Endothelial cell of umbilical vein (primary cell): ENCODE data around the gene NGF. TPM values are rescaled to one million over a fixed set of nuclear protein-coding genes. Genes with fewer than 3 reads are reported as not detected.

ENCODE experiments used
- BruUV-seq: library from RNA; stranded (reverse); fragments of 400-500 nt; replicated peaks from 2 replicates; lab custom pipeline; 2021; lab: Mats Ljungman, UMichigan
- CTCF ChIA-PET: fragments of 300-600, 350-600 bp; sonication (Branson Sonifier 250); formaldehyde crosslinking; loops from one replicate; lab custom pipeline; 2021; ENCODE audit warnings: antibody characterized with exemption, inconsistent platforms; lab: Charles Lee
- POLR2A ChIA-PET: fragments of 300-600, 350-600 bp; sonication (Branson Sonifier 250); formaldehyde crosslinking; loops from one replicate; lab custom pipeline; 2021; ENCODE audit warnings: antibody characterized with exemption, inconsistent platforms; lab: Charles Lee
- DNase-seq: peaks from one replicate; pipeline ENCODE4 v3.0.0-alpha.2; 2011; ENCODE audit warnings: low read depth, low spot score
- FAIRE-seq: peaks from 2 replicates; lab custom pipeline; 2011; peaks lifted over from hg19 to GRCh38; lab: Jason Lieb, UNC
- H2AFZ ChIP-seq: 2 replicates; pipeline ENCODE4 v1.6.0; 2012; ENCODE audit warnings: low read depth, low read length, control low read depth, inconsistent platforms
- H3K27ac ChIP-seq: 2 replicates; pipeline ENCODE4 v1.5.1; 2011; ENCODE audit warnings: low read depth, mild to moderate bottlenecking, control low read depth, low read length, moderate library complexity; ENCODE audit not compliant: insufficient read depth
- H3K27me3 ChIP-seq, 2 experiments: 2 replicates each; pipeline versions ENCODE4 v1.6.0 to v1.6.1; 2011; ENCODE audit warnings: low read length in 2 of 2, mixed read lengths in 1 of 2; ENCODE audit not compliant: control insufficient read depth in 2 of 2, insufficient read depth in 2 of 2
- H3K36me3 ChIP-seq, 2 experiments: 2 replicates in 1 of 2; 3 replicates in 1 of 2; pipeline ENCODE4 v1.5.1; 2011; ENCODE audit warnings: low read length in 2 of 2, mild to moderate bottlenecking in 1 of 2, moderate library complexity in 1 of 2; ENCODE audit not compliant: control insufficient read depth in 2 of 2, insufficient read depth in 2 of 2; ENCODE audit errors: extremely low read depth in 1 of 2
- H3K4me1 ChIP-seq: 3 replicates; pipeline ENCODE4 v1.5.1; 2011; ENCODE audit warnings: mild to moderate bottlenecking, low read length; ENCODE audit not compliant: control insufficient read depth, insufficient read depth; ENCODE audit errors: extremely low read depth
- H3K4me2 ChIP-seq: 2 replicates; pipeline ENCODE4 v1.6.1; 2011; ENCODE audit warnings: low read length, control low read depth, mixed read lengths; ENCODE audit not compliant: insufficient read depth
- H3K4me3 ChIP-seq, 3 experiments: fragments of 200-600 bp in 1 of 3; sonication (generic), shearing (Covaris generic) in 1 of 3; replicated peaks in 1 of 3; 2 replicates each; pipeline ENCODE4 v1.5.1; 2011 to 2016; ENCODE audit warnings: control low read depth in 3 of 3, low read length in 3 of 3, mild to moderate bottlenecking in 2 of 3, inconsistent platforms in 1 of 3, low read depth in 1 of 3, moderate library complexity in 1 of 3; ENCODE audit not compliant: insufficient read depth in 1 of 3
- H3K79me2 ChIP-seq: 2 replicates; pipeline ENCODE4 v1.6.0; 2012; ENCODE audit warnings: low read length, inconsistent platforms; ENCODE audit not compliant: control insufficient read depth, insufficient read depth
- H3K9ac ChIP-seq: replicated peaks from 2 replicates; pipeline ENCODE3; 2011; ENCODE audit warnings: low read length, control low read depth; ENCODE audit not compliant: insufficient read depth; ENCODE audit errors: extremely low read depth
- H3K9me1 ChIP-seq: replicated peaks from 3 replicates; pipeline ENCODE4 v1.6.0; 2011; ENCODE audit warnings: mild to moderate bottlenecking, low read length; ENCODE audit not compliant: control insufficient read depth, insufficient read depth; ENCODE audit errors: extremely low read depth
- H3K9me3 ChIP-seq: replicated peaks from 2 replicates; pipeline ENCODE4 v1.5.1; 2012; ENCODE audit warnings: low read length, inconsistent platforms; ENCODE audit not compliant: control insufficient read depth, insufficient read depth
- H4K20me1 ChIP-seq: replicated peaks from 2 replicates; pipeline ENCODE3; 2011; ENCODE audit warnings: mild to moderate bottlenecking, low read length; ENCODE audit not compliant: control insufficient read depth, insufficient read depth; ENCODE audit errors: extremely low read depth
- EZH2 ChIP-seq: IDR thresholded peaks from 2 replicates; pipeline ENCODE4 v1.6.1; 2012; ENCODE audit warnings: borderline replicate concordance, low read depth, mild to moderate bottlenecking, moderate library complexity, low read length, inconsistent platforms; ENCODE audit not compliant: severe bottlenecking
- FOS ChIP-seq: IDR thresholded peaks from 2 replicates; pipeline ENCODE4 v1.6.1; 2011; ENCODE audit warnings: mild to moderate bottlenecking, low read length, moderate library complexity, borderline replicate concordance; ENCODE audit not compliant: insufficient read depth
- GATA2 ChIP-seq: IDR thresholded peaks from 2 replicates; pipeline ENCODE4 v1.7.0; 2011; ENCODE audit warnings: low read depth, mild to moderate bottlenecking, moderate library complexity, mixed read lengths, low read length; ENCODE audit not compliant: insufficient read length, insufficient read depth
- JUN ChIP-seq: IDR thresholded peaks from 2 replicates; pipeline ENCODE4 v1.6.1; 2011; ENCODE audit warnings: borderline replicate concordance, low read depth; ENCODE audit not compliant: insufficient read length, insufficient read depth
- MYC ChIP-seq: IDR thresholded peaks from one replicate; pipeline ENCODE4 v1.6.1; 2011; ENCODE audit warnings: mild to moderate bottlenecking, low read depth, low read length
- POLR2A ChIP-seq: IDR thresholded peaks from 2 replicates; pipeline ENCODE4 v1.6.1; 2012; ENCODE audit warnings: low read depth, mild to moderate bottlenecking, control low read depth, low read length
- POLR2AphosphoS5 ChIP-seq: IDR thresholded peaks from 2 replicates; pipeline ENCODE4 v1.6.1; 2012; ENCODE audit warnings: low read depth, mild to moderate bottlenecking, control low read depth, low read length, moderate library complexity; ENCODE audit not compliant: insufficient read depth
- dilution Hi-C: fragments of 300-500 bp; cut with MboI; formaldehyde crosslinking; loops from one replicate; pipeline ENCODE4 v1.15.0; 2019; ENCODE audit warnings: low sequenced_read_pairs; ENCODE audit not compliant: extremely low pct_ligation_motif_present
- intact Hi-C: fragments of 100-400 bp; cut with micrococcal nuclease; formaldehyde crosslinking; loops from one replicate; pipeline ENCODE4 v1.10.0; 2022
- polyA plus RNA-seq, 4 experiments: library from polyadenylated mRNA; depleted of rRNA in 3 of 4; stranded (reverse) in 3 of 4; unstranded in 1 of 4; fragments of >200 nt; gene quantifications; 2 replicates each; pipeline versions ENCODE4 v1.2.1 to v1.2.3, GENCODE V29; 2011 to 2012; ENCODE audit warnings: missing spikeins in 1 of 4
- total RNA-seq: library from RNA; stranded (reverse); gene quantifications from 2 replicates; pipeline ENCODE4 v1.2.3, GENCODE V29; 2021
- TF ChIP-seq, protein P1 (sequence below): IDR thresholded peaks from 2 replicates; pipeline ENCODE4 v1.6.1; 2011; ENCODE audit not compliant: insufficient read depth, insufficient read length
- TF ChIP-seq, protein P2 (sequence below), 2 donors: IDR thresholded peaks; 1 replicate in 1 of 2; 2 replicates in 1 of 2; pipeline ENCODE4 v1.5.1; 2011; ENCODE audit warnings: low read length in 2 of 2, mild to moderate bottlenecking in 2 of 2, moderate library complexity in 2 of 2, control low read depth in 1 of 2, inconsistent platforms in 1 of 2, low read depth in 1 of 2; ENCODE audit not compliant: insufficient read depth in 1 of 2; ENCODE audit errors: extremely low read depth in 1 of 2

The NGF gene
- total and polyA plus RNA-seq, 2 donors (not counting 3 experiments of a cell fraction or from before 2014, with no cell fraction given), result not detected

DNA sequence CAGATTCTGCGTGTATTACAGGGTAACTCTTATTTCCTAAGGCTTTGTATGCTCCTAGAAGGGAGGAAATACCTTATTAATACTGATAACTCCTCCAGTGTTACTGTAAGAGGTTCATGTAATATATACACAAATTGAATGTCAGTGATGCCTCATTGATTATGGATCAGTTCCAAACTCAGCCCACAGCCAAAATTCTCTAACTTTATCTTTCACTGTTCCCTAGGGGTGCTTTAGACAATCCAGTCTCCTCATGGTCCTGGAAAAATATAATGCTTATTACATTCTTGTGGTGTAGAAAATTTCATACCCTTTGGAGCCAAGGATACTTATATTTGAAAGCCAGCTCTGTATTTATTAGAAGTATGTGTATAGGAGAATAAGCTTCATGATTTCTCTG, 73.0 kb downstream of the NGF start:
- DNase-seq, result no peak
- H3K9ac ChIP-seq, result no peak overlapping the region
- no peak overlapping the region for H3K4me3 ChIP-seq
- H3K79me2 ChIP-seq, result no peaks in the 10 kb centered on the region
- H3K9me1 ChIP-seq, result no peaks in the 10 kb centered on the region
- H3K4me1 ChIP-seq, result no peaks in the 10 kb centered on the region
- TF ChIP-seq GATA2, result no peak
- TF ChIP-seq, protein P1, sequence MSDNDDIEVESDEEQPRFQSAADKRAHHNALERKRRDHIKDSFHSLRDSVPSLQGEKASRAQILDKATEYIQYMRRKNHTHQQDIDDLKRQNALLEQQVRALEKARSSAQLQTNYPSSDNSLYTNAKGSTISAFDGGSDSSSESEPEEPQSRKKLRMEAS, result no peak
- TF ChIP-seq, protein P2, sequence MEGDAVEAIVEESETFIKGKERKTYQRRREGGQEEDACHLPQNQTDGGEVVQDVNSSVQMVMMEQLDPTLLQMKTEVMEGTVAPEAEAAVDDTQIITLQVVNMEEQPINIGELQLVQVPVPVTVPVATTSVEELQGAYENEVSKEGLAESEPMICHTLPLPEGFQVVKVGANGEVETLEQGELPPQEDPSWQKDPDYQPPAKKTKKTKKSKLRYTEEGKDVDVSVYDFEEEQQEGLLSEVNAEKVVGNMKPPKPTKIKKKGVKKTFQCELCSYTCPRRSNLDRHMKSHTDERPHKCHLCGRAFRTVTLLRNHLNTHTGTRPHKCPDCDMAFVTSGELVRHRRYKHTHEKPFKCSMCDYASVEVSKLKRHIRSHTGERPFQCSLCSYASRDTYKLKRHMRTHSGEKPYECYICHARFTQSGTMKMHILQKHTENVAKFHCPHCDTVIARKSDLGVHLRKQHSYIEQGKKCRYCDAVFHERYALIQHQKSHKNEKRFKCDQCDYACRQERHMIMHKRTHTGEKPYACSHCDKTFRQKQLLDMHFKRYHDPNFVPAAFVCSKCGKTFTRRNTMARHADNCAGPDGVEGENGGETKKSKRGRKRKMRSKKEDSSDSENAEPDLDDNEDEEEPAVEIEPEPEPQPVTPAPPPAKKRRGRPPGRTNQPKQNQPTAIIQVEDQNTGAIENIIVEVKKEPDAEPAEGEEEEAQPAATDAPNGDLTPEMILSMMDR (IDR thresholded peaks at IDR 0.05; ENCODE audit: extremely low read depth in 1 of 2, insufficient read depth in 1 of 2, low read depth in 1 of 2, low read length in 2 of 2), result no peak
- no peak for TF ChIP-seq EZH2
- no peak for TF ChIP-seq JUN
- TF ChIP-seq MYC, result no peak
- no peak for TF ChIP-seq POLR2A
- TF ChIP-seq POLR2AphosphoS5, result no peak
- TF ChIP-seq FOS, result no peak
- peaks cover 0 to 12% of the 10 kb centered on the region in 2 experiments for H3K27me3 ChIP-seq
- CTCF ChIA-PET, result interaction anchor here (1.7 kb wide), 1 partner anchor 10 kb away, joined by 7 read pairs; no protein-coding TSS in a partner anchor
- no peak for FAIRE-seq
- dilution Hi-C loops, result no loop called here
- no TSS peak for BruUV-seq
- H3K4me2 ChIP-seq, result no peak overlapping the region
- no peaks in the 10 kb centered on the region for H3K9me3 ChIP-seq
- no peaks in the 10 kb centered on the region for H3K36me3 ChIP-seq
- intact Hi-C loops, result no loop called here
- POLR2A ChIA-PET, result no interaction called here
- no peak overlapping the region for H3K27ac ChIP-seq
- no peaks in the 10 kb centered on the region for H4K20me1 ChIP-seq
- H2AFZ ChIP-seq, result no peak overlapping the region
